Common myeloid progenitor, CD34-positive (primary cell): ENCODE measurements around the gene CEP131.

Source experiments
- CTCF ChIA-PET: fragments of 350-600 bp; sonication (Branson Sonifier 250); formaldehyde crosslinking; loops from one replicate; lab custom pipeline; 2021; ENCODE audit warnings: antibody characterized with exemption; lab: Charles Lee
- POLR2A ChIA-PET: fragments of 350-600 bp; sonication (Branson Sonifier 250); formaldehyde crosslinking; loops from one replicate; lab custom pipeline; 2021; ENCODE audit warnings: antibody characterized with exemption; lab: Charles Lee
- DNase-seq, 3 donors: peaks; one replicate each; pipeline versions ENCODE4 v3.0.0 to v3.0.0-alpha.2; 2013
- H3K27ac ChIP-seq, 2 experiments: 1 replicate in 1 of 2; 2 replicates in 1 of 2; pipeline ENCODE4 v1.7.0; 2013; ENCODE audit warnings: inconsistent platforms in 2 of 2, low read length in 2 of 2, mild to moderate bottlenecking in 2 of 2, low read depth in 1 of 2, moderate library complexity in 1 of 2; ENCODE audit not compliant: severe bottlenecking in 2 of 2, insufficient read depth in 1 of 2, poor library complexity in 1 of 2
- H3K27me3 ChIP-seq, 5 experiments: replicated peaks in 2 of 5; 1 replicate in 3 of 5; 2 replicates in 2 of 5; pipeline versions ENCODE4 v1.6.1 to v1.7.0; 2013; ENCODE audit warnings: low read length in 4 of 5, mild to moderate bottlenecking in 2 of 5, moderate library complexity in 2 of 5, inconsistent platforms in 1 of 5; ENCODE audit not compliant: insufficient read depth in 5 of 5, control insufficient read depth in 4 of 5
- H3K36me3 ChIP-seq, 4 experiments: 1 replicate in 2 of 4; 2 replicates in 2 of 4; pipeline versions ENCODE4 v1.6.1 to v1.7.0; 2013; ENCODE audit warnings: low read length in 3 of 4, control low read depth in 1 of 4, mild to moderate bottlenecking in 1 of 4; ENCODE audit not compliant: control insufficient read depth in 4 of 4, insufficient read depth in 4 of 4
- H3K4me1 ChIP-seq, 4 experiments: 1 replicate in 3 of 4; 2 replicates in 1 of 4; pipeline versions ENCODE4 v1.6.1 to v1.7.1; 2013; ENCODE audit warnings: low read length in 3 of 4, mild to moderate bottlenecking in 3 of 4, control low read depth in 1 of 4, inconsistent platforms in 1 of 4, moderate library complexity in 1 of 4; ENCODE audit not compliant: control insufficient read depth in 4 of 4, insufficient read depth in 4 of 4; ENCODE audit errors: control extremely low read depth in 1 of 4
- H3K4me3 ChIP-seq, 7 experiments: 1 replicate in 4 of 7; 2 replicates in 3 of 7; pipeline versions ENCODE4 v1.5.1 to v1.7.0; 2013; ENCODE audit warnings: mild to moderate bottlenecking in 7 of 7, low read length in 6 of 7, moderate library complexity in 6 of 7, inconsistent platforms in 2 of 7, low read depth in 2 of 7, control low read depth in 1 of 7; ENCODE audit not compliant: insufficient read depth in 4 of 7, control insufficient read depth in 1 of 7; ENCODE audit errors: extremely low read depth in 1 of 7
- H3K9me3 ChIP-seq, 5 experiments: 1 replicate in 4 of 5; 2 replicates in 1 of 5; pipeline versions ENCODE4 v1.6.1 to v1.7.1; 2013; ENCODE audit warnings: low read length in 4 of 5, mild to moderate bottlenecking in 2 of 5, inconsistent platforms in 1 of 5, low read depth in 1 of 5, moderate library complexity in 1 of 5; ENCODE audit not compliant: control insufficient read depth in 4 of 5, insufficient read depth in 2 of 5; ENCODE audit errors: control extremely low read depth in 1 of 5
- WGBS: methylation state at CpG from one replicate; pipeline ENCODE4 v1.1.5; 2013; ENCODE audit not compliant: insufficient coverage; 5-methylcytosine and 5-hydroxymethylcytosine counted together

The CEP131 gene

DNA sequence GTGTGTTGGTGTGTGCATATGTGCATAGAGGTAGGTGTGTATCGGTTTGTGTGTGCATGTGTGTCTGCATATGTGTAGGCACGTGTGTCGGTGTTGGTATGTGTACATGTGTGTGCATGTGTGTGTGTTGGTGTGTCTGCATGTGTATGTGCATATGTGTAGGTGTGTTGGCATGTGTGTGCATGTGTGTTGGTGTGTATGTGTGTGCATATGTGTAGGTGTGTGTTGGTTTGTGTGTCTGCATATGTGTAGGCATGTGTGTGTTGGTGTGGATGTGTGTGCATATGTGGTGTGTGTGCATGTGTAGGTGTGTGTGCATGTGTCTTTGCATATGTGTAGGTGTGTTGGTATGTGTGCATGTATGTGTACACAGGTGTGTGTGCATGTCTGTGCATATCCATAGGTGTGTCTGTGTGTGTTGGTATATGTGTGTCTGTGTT lies 52.9 kb downstream of the CEP131 start:
- 100% methylated on average over 3 of the region's 3 CpGs for WGBS
- ChIA-PET CTCF (no interaction called here), POLR2A (no interaction called here)
- Histone ChIP-seq H3K9me3 (no peaks in the 10 kb centered on the region), H3K27ac (no peak overlapping the region), H3K27me3 (peaks cover 0 to 9% (median 0%) of the 10 kb centered on the region in 5 experiments), H3K4me3 (no peak overlapping the region), H3K36me3 (no peaks in the 10 kb centered on the region), H3K4me1 (peaks cover 0 to 10% (median 8%) of the 10 kb centered on the region in 4 experiments)
- no peak for DNase-seq

DNA sequence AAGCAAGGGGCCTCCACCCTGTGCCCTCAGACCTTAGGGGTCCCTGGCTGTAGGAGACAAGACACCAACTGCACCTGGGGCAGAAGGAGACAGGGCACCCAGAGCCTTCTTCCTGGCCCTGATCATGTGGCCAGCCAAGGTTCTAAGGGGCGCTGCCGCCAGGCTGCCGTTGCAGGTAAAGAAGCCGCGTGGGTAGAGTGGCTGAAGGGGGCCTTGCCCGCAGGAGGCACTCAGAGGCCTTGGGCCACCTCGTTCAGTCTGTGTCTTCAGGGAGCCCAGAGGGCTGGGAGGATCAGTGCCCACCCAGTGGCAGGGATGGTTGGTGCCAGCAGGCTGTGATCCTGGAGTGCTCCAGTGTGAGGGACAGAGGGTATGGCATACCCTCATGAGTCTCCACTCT lies 55.1 kb downstream of the CEP131 start:
- POLR2A ChIA-PET = no interaction called here
- no peaks in the 10 kb centered on the region for H3K9me3 ChIP-seq
- 100% methylated on average over 7 of the region's 7 CpGs for WGBS
- DNase-seq = no peak
- H3K27ac ChIP-seq = no peak overlapping the region
- peaks cover 0 to 9% (median 0%) of the 10 kb centered on the region in 5 experiments for H3K27me3 ChIP-seq
- H3K4me3 ChIP-seq = no peak overlapping the region
- no peaks in the 10 kb centered on the region for H3K36me3 ChIP-seq
- peaks cover 0 to 10% (median 8%) of the 10 kb centered on the region in 4 experiments for H3K4me1 ChIP-seq
- CTCF ChIA-PET = interaction anchor here (1.1 to 1.2 kb wide), 2 partner anchors 18 to 26 kb away, joined by 3 read pairs; no protein-coding TSS in a partner anchor

DNA sequence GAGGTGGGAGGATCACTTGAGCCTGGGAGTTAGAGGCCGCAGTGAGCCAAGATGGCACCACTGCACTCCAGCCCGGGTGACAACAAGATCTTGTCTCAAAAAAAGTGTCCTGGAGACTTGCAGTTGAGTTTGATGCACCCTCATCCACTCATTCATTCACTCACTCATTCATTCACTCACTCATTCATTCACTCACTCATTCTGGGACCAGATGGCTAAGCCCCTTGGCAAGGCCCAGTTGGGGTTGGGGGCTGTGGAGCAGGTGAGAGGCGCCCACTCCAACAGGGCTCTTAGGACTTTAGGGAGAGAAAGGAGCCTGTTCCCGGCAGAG lies 55.6 kb downstream of the CEP131 start:
- H3K4me1 ChIP-seq = peaks cover 0 to 10% (median 8%) of the 10 kb centered on the region in 4 experiments
- ChIA-PET CTCF (no interaction called here), POLR2A (no interaction called here)
- peaks cover 0 to 9% (median 0%) of the 10 kb centered on the region in 5 experiments for H3K27me3 ChIP-seq
- no peak for DNase-seq
- no peaks in the 10 kb centered on the region for H3K9me3 ChIP-seq
- no peak overlapping the region for H3K4me3 ChIP-seq
- H3K36me3 ChIP-seq = no peaks in the 10 kb centered on the region
- 100% methylated on average over 2 of the region's 4 CpGs for WGBS
- H3K27ac ChIP-seq = no peak overlapping the region

DNA sequence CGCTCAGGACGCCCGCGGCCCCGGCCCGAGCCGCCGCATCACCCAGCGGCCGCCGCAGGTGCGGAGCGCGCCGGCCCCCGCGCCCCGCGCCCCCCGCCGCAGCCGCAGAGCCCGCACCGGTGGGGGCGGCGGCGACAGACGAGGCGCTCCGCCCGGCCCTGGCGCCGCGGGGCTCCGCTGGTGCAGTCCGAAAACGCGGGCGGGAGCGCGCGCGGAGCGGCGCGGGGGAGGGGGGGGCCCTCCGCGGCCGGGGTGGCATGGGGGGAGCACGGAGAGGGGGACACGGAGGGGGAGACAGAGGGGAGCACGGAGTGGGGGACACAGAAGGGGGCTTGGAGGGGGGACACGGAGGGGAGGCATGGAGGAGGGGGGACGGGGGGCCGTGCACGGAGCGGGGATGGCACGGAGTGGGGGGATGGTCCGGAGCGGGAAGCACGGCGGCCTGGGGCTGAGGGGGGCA lies 56.7 kb downstream of the CEP131 start, which contains the start of gene AATK:
AATK (minus strand) TSS at position 189 of the 460 bp plus-strand sequence. CDS start 229 bp downstream, outside the sequence.
- peak in 2 of 3 donors; percentile 34 to 36 for DNase-seq
- Histone ChIP-seq H3K4me1 (peaks cover 0 to 13% (median 11%) of the 10 kb centered on the region in 4 experiments), H3K27ac (no peak within 1 kb of the TSS), H3K9me3 (no peaks in the 10 kb centered on the region), H3K4me3 (peak within 1 kb of the TSS; percentile 24 to 67 (median 43)), H3K36me3 (no peaks in the 10 kb centered on the region), H3K27me3 (peaks cover 0 to 9% (median 0%) of the 10 kb centered on the region in 5 experiments)
- POLR2A ChIA-PET = interaction anchor here (1.0 kb wide), 1 partner anchor 12 kb away, joined by 3 read pairs; no protein-coding TSS in a partner anchor
- CTCF ChIA-PET = no interaction called here
- 0% methylated on average over 25 of the region's 62 CpGs for WGBS

DNA sequence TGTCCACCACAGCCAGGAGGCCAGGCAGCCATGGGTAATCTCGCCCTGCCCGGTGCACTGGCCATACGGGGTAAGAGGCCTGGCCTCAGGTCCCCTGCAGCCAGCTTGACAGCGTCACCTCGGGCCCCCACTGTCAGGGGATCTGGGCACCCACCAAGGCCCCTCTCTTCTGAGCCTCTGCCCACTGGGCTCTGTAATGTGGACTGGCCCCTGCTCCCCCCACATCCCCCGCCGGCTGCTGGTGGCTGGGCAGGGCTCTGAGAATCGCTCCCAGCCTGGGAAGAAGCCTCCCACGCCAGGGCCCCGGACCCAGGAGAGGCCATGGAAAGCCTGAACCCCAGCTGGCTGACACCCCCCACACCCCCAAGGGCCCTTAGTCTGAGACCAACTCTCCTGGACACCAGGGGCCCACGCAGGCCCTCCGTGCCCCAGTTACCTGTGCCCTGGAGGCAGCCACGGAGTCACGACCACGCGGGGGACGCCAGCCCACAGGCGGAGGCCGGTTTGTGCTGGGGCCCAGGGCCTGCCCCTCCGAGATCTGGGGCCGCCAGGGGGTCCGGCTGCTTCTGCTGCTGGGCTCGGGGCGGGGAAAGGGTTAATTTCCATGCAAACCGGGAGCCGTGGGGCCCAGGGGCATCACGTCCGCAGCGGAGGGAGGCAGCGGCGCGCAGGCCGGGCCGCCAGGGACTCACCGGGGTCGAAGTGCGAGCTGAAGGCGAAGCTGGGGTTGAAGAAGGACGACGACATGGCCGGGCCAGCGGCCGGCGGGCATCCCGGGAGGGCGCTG lies 57.3 kb downstream of the CEP131 start, which contains the start of gene PVALEF:
PVALEF (plus strand) TSS at position 262 of the 787 bp plus-strand sequence. CDS start 15,720 bp downstream, outside the sequence.
- Histone ChIP-seq H3K27me3 (peaks cover 0 to 9% (median 0%) of the 10 kb centered on the region in 5 experiments), H3K36me3 (no peaks in the 10 kb centered on the region), H3K4me3 (peak within 1 kb of the TSS; percentile 10 to 67 (median 38)), H3K4me1 (peaks cover 0 to 20% (median 17%) of the 10 kb centered on the region in 4 experiments), H3K27ac (no peak within 1 kb of the TSS), H3K9me3 (no peaks in the 10 kb centered on the region)
- WGBS = 27% methylated on average over 37 of the region's 46 CpGs
- CTCF ChIA-PET = interaction anchor here (1.1 kb wide), 1 partner anchor 22 kb away, joined by 3 read pairs; no protein-coding TSS in a partner anchor
- POLR2A ChIA-PET = interaction anchor here (1.0 kb wide), 1 partner anchor 11 kb away, joined by 3 read pairs; no protein-coding TSS in a partner anchor
- DNase-seq = peak in 2 of 3 donors; percentile 24 to 35

DNA sequence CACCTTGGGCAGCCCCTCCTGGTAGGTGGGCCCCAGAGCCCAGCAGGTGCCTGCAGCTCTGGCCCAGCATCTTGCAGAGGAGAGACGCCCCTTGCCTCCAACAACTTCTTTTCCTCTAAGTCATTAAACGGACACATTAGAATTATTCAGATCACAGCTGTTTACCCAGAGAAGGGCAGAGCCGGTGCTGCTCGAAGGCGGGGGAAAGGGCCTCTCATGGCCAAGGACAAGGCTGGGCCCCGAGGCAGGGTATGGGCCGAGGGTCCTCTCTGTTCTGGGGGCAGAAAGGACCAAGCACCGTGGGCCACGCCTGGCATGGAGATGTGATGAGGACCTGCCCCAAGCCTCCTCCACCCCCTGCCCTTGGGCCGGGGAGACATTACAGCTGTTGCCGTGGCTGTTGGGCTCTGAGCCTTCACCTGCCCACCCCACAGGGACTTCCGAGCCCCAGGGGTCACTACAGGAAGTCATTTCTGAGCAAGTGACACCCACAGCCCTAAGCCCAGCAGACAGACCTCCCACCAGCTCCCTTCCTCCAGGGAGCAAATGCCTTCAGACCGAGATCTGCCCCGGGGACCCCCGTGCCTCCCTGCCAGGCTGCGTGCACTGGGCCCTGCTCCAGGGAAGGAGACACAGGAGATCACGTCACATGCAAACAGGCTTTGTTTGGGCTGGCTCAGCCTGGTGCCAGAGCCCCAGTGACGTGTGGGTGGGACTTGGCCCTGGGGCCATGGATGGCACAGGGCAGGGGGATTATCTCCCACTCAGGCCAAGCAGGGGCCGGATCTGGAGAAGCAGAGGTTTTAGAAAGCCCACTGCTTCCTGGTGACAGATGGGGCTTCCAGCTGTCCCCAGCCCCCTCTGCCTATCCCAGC lies 58.2 kb downstream of the CEP131 start:
- ChIA-PET POLR2A (no interaction called here), CTCF (interaction anchor here (0.8 to 1.1 kb wide), 2 partner anchors 22 to 36 kb away, joined by 3 to 5 read pairs; no protein-coding TSS in a partner anchor)
- peaks cover 0 to 28% (median 24%) of the 10 kb centered on the region in 4 experiments for H3K4me1 ChIP-seq
- H3K27ac ChIP-seq = no peak overlapping the region
- DNase-seq = no peak
- no peak overlapping the region for H3K4me3 ChIP-seq
- H3K36me3 ChIP-seq = no peaks in the 10 kb centered on the region
- H3K9me3 ChIP-seq = no peaks in the 10 kb centered on the region
- 86% methylated on average over 18 of the region's 19 CpGs for WGBS
- H3K27me3 ChIP-seq = peaks cover 0 to 9% (median 0%) of the 10 kb centered on the region in 5 experiments
